IPS-NIHi11 (cell line): ENCODE results near the gene TTLL5.
A peak's percentile ranks its signal among the peaks of the same experiment; 100 is the strongest.

ENCODE experiments used
- DNase-seq: peaks from one replicate; pipeline ENCODE4 v3.0.0; 2012; ENCODE audit warnings: mixed read lengths, low spot score

TTLL5 gene

DNA sequence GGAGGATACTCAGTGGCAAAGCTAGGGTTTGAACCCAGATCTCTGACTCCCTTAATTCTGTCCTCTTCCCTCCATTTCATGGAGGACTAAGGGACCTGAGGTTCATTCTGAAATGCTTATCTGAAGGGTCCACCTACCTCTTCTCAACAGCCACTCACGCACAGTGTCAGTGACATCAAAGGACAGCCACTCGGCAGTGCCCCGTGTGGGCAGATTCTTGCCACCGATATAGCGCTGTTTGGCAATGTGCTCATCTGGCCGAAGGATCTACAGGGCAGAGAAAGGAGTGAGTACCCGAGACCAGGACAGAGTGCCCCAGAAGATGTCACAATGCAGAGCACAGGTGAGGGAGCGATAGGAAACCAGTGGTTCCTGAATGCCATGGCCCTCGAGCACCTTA, 309.9 kb downstream of the TTLL5 start:
- DNase-seq: no peak

DNA sequence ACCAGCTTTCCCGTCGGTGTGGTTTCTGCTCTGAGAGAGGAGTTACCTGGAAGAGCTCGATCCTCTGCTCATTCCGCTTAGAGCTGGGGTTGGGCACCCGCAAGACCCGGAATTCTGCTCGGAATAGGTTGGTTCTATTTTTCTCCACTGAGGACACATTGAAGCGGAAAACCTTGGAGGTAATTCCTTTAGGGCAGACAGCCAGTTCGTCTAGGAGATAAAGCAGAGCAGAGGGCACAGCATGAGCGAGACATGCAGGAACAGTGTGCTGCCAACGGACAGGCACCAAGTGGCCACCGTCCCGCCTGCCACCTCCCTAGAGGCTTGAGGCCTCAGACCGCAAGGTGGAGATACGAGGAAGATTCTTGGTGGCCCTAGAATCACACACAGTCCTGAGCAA, 310.5 kb downstream of the TTLL5 start:
- DNase-seq: no peak

GRCh38 chr14:75972801-75973421, 311.9 kb downstream of the TTLL5 start:
- no peak for DNase-seq

GRCh38 chr14:75976826-75977581, 316.0 kb downstream of the TTLL5 start:
- no peak for DNase-seq

DNA sequence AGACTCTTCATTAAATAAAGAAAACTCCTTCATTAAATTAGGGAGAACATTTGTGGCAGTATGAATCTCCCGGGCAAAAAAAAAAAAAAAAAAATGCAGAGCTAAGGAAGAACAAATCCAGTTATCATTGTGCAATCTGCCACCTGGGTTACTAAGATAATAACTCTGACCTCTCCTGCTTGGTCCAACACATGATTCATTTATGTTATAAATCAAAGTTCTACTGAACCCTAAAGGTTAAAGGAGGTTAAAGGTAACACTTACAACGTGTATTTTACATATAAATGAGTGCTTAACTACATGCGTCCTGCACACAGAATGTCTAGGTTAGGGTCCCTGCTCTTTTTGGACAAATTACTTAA, 316.5 kb downstream of the TTLL5 start:
- no peak for DNase-seq

GRCh38 chr14:75978249-75978731, 317.2 kb downstream of the TTLL5 start:
- DNase-seq: no peak

GRCh38 chr14:75979071-75979571, 318.1 kb downstream of the TTLL5 start:
- peak; percentile 79 for DNase-seq

DNA sequence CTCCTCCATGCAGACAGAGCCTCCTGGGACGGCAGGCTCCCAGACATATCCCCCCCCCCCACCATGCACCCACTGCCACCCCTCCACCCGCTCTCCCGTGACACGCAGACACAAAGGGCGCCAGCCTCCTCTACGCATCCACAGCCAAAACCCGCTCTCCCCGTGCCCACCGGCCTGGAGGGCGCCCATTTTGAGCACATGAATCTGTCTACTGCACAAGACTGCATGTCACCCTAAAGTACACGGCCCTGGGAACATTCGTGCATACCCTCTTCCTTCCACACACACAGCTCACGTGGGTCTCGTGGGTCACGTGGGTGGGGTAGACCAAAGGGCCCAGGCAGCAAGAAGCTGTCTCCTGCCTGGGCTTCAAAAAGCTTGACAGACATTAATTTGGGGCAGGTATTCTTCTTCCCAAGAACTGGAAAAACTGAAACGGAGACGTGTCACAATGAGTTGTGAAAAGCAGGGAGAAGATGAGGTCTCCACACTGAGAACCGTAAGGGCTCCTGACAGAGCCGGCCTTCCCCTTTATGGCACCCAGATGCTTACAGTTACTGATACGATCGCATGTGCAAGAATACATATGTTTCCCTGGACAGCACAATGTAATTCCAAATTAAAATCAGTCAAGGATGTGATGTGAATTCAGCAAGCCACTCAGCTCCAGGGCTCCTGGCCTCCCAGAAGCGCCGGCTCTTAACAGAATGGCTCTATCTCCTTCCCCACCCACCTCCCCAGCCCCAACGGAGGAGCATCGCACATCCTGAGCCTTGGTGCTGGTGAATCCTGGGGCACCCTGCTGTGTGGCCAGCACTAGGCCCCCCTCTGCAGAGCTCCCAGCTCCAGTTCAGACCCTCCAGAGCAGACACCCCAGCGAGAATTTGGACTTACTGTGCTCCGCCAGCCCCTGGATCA, 318.9 kb downstream of the TTLL5 start:
- DNase-seq: no peak

- no peak for DNase-seq
These were observed 319.8 kb downstream of the TTLL5 start for GRCh38 chr14:75980856-75981255.

DNA sequence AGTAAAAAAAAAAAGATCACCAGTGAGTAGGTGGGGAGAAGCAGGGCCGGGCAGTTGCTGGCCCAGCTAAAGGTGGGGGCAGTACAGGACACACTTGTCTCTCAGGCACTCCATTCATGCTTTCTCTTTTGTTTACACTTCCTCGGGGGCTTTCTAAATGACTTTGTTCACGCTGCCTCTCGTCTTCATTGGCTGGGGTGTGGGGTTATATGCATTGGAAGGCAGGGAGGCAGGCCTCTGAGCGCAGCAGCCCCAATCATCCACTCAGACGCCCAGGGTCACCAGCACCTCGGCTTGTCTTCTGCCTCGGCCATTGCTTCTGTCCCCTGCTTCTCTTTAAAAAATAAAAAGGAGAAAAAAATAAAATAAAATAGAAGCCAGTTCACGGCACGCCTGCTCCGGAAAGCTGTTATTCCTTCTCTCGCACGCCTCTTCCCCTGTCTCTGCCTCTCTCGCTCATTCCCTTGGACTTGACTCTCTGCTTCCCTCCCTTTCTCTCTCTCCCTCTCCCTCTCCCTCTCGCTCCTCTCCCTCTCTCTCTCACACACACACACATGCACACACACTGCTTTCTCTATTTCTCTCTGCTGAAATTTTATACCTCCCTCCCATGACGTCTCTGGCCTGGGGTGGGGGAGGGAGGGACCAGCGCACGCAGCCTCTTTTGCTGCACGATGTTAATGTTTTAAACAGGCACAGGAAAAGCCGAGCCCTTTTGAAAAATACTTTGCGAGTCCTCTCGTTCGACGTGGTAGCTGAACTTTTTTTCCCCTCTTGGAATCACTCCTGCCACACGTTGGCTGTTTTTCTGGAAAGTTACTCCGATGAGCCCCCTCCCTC, 320.6 kb downstream of the TTLL5 start, which contains the start of gene TGFB3:
Gene TGFB3, minus strand, starts transcription at position 570 of the 840 bp plus-strand sequence. CDS start 1,102 bp downstream, outside the sequence.
- peak; percentile 38 for DNase-seq

DNA sequence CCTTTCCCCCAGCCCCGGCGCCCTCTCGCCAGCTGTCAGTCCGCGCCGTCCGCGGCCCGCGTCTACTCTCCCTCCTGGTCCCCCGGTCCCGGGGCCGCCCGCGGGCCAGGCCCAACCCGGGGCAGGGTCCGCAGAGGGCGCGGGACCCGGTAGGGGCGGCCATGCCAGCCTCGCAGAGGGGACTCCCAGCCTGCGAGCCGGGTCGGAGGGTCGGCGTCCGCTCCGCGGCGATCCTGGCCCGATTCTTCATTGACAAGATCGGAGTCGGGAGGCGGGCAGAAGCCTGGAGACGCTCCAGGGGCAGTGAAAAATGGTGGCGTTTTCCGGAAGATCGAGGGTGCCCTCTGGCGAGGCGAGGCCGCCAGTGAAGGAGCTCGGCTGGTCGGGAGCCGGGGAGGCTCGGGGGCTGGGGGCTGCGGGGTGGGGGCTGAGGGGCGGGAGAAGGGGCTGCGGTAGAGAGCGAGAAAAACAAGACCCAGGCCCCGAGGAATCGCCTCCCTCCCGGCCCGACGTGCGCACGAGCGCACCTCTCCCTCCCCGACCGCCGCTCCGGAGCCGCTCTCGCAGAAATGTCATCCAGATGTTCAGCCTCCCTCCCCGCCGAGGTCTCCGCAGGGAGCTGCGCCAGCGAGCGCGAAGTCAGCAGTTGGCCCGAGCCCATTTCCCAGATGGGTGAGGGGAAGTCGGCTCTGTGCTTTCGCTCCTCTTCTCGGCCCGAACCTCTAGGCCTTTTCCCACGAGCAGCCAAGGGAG, 321.4 kb downstream of the TTLL5 start:
- DNase-seq: peak; percentile 78

- DNase-seq: no peak
These were observed 321.9 kb downstream of the TTLL5 start for GRCh38 chr14:75983019-75983358.

DNA sequence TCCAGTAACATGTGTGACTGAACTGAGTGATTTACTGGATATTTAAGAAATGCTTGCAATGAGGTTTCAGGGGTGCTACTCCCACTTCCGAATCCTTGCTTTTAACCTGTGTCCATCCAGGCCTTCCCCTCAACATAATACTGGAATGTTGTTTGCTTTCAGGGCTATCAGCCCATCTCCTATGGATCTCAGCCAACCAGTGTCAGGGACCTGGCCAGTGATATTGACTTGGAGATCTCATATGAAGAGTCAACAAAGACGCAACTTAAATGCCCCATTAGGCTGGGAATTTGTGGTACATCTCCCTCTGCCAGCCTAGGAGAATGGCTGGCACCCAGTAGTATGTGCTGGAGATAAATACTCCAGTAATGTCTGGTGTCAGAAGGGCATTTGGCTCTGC, 323.6 kb downstream of the TTLL5 start:
- no peak for DNase-seq

- DNase-seq: peak; percentile 84
These were observed 324.8 kb downstream of the TTLL5 start, which contains the start of gene IFT43 for GRCh38 chr14:75985618-75986438. IFT43 (plus strand) TSS chr14:75985763; CDS start chr14:75985787, 24 bp downstream.

- DNase-seq: no peak
These were observed 325.4 kb downstream of the TTLL5 start for GRCh38 chr14:75986439-75986765.

DNA sequence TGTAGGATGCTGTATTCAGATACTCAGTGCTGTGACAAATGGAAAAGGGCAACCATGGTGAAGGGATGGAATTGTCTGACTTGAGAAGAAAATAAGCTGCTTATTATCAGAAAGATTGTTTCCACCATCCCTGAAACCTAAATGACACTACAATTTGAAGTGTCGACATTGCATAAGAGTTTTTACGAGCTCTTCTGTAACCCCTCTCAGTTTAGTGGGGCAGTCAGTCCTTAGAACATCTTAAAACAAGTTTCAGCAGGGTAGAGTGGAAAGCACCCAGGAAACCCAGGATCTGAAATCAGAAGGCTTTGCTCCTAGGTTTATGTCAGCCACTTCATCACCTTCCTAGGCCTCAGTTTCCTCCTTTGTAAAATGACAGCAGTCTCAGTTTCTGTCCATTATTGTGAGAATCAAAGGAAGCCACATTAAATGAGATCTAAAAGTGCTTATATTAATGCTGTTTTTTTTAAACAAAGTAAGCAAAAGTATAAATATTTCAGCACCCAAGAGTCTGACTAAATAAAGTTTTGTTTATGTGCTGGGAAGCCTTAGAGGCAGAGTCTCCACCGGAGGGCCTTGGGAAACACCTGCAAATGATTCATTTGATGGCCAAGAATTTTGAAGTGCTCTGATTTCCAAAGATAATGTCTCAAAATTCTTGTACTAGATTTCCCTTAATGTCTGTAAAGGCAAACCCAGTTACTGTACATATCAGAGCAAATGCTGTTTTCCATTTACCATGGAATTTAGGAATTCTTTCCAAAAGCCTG, 326.3 kb downstream of the TTLL5 start:
- no peak for DNase-seq

DNA sequence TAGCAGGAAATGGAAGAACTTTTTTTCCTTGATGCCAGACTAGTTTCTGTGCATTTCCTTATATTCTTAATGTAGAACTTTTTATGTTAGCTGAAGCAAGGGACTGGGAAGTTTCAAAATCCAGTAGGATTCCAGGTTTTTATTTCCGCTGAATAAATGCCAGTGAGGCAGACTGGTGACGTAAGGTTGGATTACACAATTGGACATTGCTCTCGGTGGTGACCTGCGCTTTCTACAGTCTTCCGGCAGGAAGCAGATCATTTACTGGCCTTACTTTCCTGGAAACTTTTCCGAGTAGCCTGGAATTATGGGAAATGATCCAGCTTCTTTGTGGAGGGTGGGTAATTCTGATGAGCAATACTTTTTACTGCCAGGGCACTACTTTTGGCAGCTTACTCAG, 328.1 kb downstream of the TTLL5 start:
- no peak for DNase-seq

DNA sequence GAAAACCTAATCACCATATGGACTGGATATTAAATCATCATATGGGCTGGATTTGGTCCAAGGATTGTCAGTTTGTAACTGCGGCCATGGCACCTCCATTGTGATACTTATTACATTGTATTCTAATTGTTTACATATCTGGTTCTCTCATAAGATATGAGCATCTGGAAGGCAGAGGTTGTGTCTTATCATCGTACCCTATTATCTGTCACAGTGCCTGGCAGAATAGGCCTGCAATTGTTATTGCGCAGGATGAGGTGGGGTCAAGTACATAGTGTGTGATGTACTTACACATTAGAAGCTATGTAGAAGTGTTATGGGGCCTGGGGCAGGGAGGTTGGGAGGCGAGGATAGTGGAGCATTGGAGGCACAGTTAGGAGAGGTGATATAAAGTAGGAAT, 329.3 kb downstream of the TTLL5 start:
- no peak for DNase-seq

- no peak for DNase-seq
These were observed 330.7 kb downstream of the TTLL5 start for GRCh38 chr14:75991753-75992152.
